HG03108 (cell line): ENCODE measurements around the gene NTF3.

ENCODE experiments used
- ATAC-seq: cut with Tn5 transposase; IDR thresholded peaks from one replicate; pipeline ENCODE4 v1.9.1; 2021; ENCODE audit warnings: moderate library complexity; ENCODE audit not compliant: unreplicated experiment

Gene NTF3

DNA sequence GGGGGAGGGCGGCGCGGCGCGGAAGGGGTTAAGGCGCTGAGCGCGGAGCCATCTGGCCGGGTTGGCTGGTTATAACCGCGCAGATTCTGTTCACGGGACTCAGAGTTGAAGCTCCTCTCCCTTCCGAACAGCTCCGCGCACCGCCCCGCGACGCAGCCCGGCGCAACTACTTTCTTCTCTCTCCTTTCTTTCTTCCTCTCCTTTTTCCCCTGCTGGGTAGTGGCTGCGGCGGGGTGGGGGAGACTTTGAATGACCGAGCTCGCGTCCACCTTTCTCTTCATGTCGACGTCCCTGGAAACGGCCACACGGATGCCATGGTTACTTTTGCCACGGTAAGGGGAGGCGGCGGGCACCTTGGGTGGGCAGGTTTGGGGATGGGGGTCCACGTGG is at the start of gene NTF3:
TSS of gene NTF3 (plus strand) at position 98 of the 390 bp plus-strand sequence. CDS start at position 315, 217 bp downstream.
- ATAC-seq, result no peak

- no peak for ATAC-seq
Observed at GRCh38 chr12:5384015-5384414, 47.9 kb upstream of the NTF3 start.

DNA sequence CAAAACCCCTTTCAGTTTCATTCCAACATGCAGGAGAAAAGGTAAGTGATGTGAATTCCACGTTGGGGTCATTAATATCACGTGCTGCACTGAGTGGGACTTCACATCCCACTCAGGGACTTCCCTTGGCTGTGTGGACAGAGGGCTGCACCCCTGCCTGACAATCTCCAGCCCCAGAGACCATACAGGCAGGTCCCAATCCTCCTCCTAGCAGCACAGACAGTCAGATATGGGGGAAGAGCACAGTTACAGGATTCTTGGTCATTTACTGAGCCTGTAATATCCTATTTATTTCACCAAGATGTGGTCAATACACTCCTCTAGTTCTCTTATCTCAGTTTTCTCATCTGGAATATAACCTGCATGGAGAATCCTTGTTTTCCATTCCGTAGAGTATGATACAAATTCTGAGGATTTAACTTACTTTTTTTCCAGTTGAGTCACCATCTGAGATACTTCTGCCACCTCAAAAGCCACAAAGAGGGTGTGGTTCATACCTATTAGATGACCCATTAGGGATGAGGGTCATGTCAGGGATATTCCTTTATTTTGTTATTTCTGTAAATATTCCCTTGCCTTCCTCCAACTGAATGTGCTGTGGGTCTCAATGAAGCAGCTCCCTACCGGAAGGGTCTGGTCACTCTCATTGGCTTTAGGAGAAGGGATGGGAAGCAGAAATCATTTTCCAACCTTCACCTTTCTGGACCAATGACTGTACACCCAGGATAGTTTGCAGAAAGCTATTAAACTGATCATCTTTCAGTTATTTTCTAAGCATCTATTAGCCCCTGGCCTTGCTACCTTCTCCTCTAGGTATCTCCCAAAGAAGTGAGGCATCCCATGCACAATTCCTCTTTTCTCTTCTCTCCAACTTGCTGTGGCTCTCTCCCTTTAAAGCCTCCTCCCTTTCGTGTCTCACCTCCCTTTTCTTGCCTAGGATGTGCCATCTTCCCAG is 43.0 kb upstream of the NTF3 start:
- no peak for ATAC-seq

DNA sequence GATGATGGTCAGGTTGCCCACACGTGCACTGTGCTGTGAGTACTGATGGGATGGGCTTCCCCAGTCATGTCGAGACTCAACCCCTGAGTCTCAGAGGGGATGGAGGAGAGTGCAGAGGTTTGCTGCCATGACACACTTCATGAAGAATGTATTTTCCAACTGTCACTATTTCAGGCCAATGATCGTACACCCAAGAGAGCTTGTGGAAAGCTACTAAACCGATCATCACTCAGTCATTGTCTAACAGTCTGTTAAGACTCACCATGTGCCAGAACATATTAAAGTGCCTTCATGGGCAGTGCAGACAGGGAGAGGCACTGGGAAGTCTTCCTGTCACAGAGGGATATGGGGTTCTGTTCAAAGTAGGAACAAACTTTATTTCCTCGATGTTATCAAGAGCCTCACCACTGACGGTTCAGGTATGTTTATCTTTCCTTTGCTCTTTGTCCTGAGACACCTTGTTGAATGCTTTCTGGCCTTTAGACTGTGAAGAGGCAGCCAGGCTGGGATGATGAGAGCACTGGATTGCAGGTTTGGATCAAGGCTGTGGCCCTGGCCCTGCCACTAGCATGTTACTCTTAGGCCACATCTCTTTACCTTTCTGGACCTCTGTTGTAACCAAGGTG is 41.6 kb upstream of the NTF3 start:
- ATAC-seq, result no peak

- no peak for ATAC-seq
Observed at GRCh38 chr12:5391653-5392052, 40.3 kb upstream of the NTF3 start.

GRCh38 chr12:5392961-5393360 is 38.9 kb upstream of the NTF3 start:
- ATAC-seq, result no peak

- ATAC-seq, result no peak
Observed at GRCh38 chr12:5395443-5396271, 36.3 kb upstream of the NTF3 start.

GRCh38 chr12:5396541-5396940 is 35.4 kb upstream of the NTF3 start:
- no peak for ATAC-seq

DNA sequence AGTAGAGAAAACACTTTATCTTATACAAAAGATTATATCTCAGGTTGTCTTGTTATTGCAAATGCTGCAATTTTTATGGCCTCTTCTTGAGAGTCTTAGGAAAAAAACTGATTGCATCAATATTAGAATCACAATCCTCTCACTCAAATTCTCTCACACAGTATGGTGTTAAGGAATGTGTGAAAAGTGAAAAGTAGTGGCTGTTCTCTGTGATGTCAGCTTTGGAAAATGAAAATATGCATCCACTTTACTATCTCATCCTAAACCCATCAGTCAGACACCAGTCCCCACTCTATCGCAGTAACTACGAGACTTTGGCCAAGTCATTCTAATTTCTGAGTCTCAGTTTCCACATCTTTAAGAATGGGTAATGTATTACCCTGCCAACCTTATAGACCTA is 32.6 kb upstream of the NTF3 start:
- ATAC-seq, result no peak

GRCh38 chr12:5402009-5402935 is 29.6 kb upstream of the NTF3 start:
- no peak for ATAC-seq

DNA sequence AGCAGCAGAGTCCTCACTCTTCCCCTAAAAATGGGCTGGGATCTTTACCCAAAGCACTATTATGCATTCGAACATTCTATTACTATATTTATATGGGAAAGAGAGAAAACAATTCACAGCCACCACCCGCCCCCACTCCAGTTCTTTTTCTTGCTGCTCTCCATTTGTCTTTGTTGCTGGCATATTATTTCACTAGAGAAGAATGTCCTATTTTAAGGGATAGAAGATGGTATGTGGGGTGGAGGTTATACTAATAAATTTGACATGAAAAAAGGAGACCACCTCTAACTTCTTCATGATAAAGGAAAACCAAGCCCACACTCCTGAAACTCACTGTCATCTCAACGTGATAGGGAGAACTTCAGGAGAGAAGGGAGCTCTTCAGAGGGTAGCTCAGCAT is 28.5 kb upstream of the NTF3 start:
- ATAC-seq, result no peak

DNA sequence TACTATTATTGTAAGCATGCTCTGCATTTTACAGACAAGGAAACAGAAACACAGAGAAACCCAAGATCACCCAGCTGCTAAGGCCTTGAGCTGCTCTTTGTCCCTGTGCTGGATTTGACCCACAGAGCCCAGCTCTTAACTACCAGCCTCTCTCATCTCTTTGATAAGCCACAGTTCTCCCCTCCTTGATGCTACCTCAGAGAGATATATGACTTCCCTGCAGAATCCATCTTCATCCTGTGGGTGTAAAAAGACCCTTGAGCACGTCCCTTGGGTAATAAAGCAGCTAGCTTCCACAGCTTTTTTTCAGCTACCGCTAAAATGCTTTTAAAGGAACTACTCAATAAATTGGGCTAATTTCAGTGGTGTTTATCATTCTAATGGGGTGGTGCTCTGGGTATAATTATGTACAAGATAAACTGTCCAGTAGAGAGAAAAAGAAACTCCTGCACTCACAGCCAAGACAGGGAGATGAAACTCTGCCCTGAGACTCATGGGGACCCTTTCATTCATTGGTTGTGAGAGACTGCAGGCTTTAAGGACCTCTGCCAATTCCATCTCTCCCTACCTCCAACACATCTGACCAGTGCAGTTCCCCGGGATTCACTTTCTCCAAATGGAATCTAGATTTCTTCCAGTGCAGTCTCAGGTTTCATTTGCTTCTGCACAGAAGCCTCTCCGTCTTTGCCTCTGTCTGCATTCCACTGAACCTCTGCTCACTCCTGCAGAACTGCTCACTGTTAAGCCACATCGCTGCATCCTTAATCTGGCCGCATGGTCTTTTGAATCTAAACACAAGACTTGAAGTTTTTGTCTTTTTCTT is 24.7 kb upstream of the NTF3 start:
- ATAC-seq, result no peak

GRCh38 chr12:5409619-5410018 is 22.3 kb upstream of the NTF3 start:
- ATAC-seq, result no peak

DNA sequence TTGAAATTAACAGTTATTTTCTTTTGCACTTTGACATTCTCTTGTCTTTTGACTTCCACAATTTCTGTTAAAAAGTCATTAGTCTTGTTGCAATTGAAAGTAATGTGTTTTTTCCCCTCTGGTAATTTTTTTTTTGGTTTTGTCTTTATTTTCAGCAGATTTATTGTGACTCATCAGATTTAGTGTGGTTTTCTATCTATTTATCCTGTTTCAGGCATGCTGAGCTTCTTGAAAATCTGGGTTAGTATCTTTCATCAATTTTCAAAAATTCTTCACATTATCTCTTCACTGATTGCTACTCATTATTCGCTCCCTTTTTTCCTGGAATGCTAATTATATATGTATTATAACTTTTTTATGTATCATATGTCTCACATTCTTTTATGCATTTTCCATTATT is 15.3 kb upstream of the NTF3 start:
- no peak for ATAC-seq

DNA sequence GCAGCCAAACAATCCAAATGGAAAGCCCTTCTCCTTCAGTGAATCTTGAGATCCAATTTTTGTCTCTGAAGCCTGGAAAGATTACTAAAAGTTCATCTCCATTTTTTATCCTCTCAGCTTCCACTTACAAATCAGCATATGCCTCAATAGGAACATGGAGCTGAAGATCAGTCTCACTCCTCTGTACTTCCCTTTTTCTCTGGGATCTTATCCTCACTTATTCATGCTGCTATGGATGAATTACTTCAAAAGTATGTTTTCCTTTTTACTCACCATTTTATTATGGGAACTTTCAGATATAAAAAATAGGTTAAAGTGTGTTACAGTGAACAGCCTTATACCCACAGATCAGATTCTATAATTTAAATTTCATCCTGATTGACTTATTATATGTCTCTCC is 14.4 kb upstream of the NTF3 start:
- no peak for ATAC-seq

GRCh38 chr12:5428332-5429221 is 3.3 kb upstream of the NTF3 start:
- ATAC-seq, result no peak

DNA sequence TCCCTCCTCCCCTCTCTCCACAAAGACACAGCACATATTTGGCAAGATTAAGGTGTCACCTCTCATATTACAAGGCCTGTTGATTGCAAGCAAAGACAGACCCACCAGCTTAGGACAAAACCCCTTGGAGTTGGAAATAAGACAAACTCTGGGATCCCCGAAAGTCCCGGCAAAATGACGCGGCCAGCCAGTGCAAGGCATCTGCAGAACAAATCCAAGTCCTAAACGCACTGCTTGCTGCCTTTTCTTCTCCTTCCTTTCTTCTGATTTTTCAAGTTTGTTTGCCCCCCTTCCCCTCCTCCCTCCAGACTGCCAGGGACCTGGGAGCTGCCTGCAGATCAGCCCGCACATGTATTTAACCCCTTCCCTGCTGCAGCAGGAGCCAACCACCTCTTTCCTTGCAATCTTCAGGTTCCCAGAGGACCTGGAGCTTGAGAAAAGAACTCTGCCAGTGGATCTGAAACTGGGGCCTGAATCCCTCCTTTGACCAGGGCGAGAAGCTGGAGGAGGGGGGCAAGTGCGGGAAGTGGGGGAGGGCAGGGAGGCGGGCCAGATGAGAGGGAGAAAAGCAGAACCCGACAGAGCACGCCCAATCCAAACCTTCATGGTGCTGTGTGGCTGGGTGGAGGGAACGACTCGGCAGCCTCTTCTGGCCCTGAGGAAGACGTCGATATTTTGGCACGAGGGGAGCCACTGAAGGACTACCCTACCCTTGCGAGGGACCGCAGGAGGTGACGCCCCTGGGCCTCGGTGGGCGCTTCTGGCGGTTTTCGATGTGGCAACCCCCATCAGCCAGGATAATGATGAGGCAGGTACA is 2.0 kb upstream of the NTF3 start:
- ATAC-seq, result no peak
